ENCODE measurements around the gene PDXDC1.
"Not testable (repeated sequence)": the region's sequence is repeated elsewhere in the genome, so short reads cannot be mapped to it uniquely, and the experiment has no call there.

The PDXDC1 gene

GRCh38 chr16:15168953-15169652, 194.3 kb downstream of the PDXDC1 start:
- DNase-seq: not testable (repeated sequence)

GRCh38 chr16:15179909-15180308, 205.1 kb downstream of the PDXDC1 start:
- not testable (repeated sequence) for DNase-seq

GRCh38 chr16:15180946-15181345, 206.1 kb downstream of the PDXDC1 start:
- DNase-seq: not testable (repeated sequence)

- not testable (repeated sequence) for DNase-seq
Observed at GRCh38 chr16:15184000-15184399, 209.2 kb downstream of the PDXDC1 start.

Data from activated CD4-positive, CD25-positive, alpha-beta regulatory T cell (primary cell).